Osteocyte (in vitro differentiated cells): ENCODE measurements around the gene TFDP2. TPM values are rescaled to one million over a fixed set of nuclear protein-coding genes. Genes with fewer than 3 reads are reported as not detected.

Experiments
- DNase-seq: peaks from one replicate; pipeline ENCODE4 v3.0.0; 2021; ENCODE audit warnings: mixed read lengths; ENCODE audit not compliant: unreplicated experiment; ENCODE audit errors: extremely low spot score
- H3K27ac Mint-ChIP-seq: one replicate; pipeline ENCODE4 v1.8.0; 2021; ENCODE audit warnings: mild to moderate bottlenecking, mixed read lengths; ENCODE audit not compliant: unreplicated experiment
- H3K27me3 Mint-ChIP-seq: one replicate; pipeline ENCODE4 v1.8.0; 2021; ENCODE audit warnings: mixed read lengths; ENCODE audit not compliant: unreplicated experiment
- H3K36me3 Mint-ChIP-seq: one replicate; pipeline ENCODE4 v1.8.0; 2021; ENCODE audit warnings: mixed read lengths; ENCODE audit not compliant: unreplicated experiment
- H3K4me1 Mint-ChIP-seq: one replicate; pipeline ENCODE4 v1.8.0; 2021; ENCODE audit warnings: mixed read lengths; ENCODE audit not compliant: unreplicated experiment
- H3K4me3 Mint-ChIP-seq: one replicate; pipeline ENCODE4 v1.8.0; 2021; ENCODE audit warnings: mild to moderate bottlenecking, moderate library complexity, mixed read lengths; ENCODE audit not compliant: unreplicated experiment
- H3K9me3 Mint-ChIP-seq: one replicate; pipeline ENCODE4 v1.8.0; 2021; ENCODE audit warnings: mixed read lengths; ENCODE audit not compliant: unreplicated experiment
- total RNA-seq: library from RNA; stranded (reverse); gene quantifications from 2 replicates; pipeline ENCODE4 v1.2.1, GENCODE V29; 2021
- TF ChIP-seq, protein P1 (sequence below): fragments of 200-600 bp; sonication (generic); IDR thresholded peaks from 2 replicates; pipeline ENCODE4 v1.5.0; 2021; ENCODE audit warnings: antibody characterized with exemption, mild to moderate bottlenecking, moderate library complexity

Gene TFDP2
- total RNA-seq, 1 donor from 2014 or later, result 49.3 TPM

GRCh38 chr3:142106548-142106947, 42.8 kb downstream of the TFDP2 start:
- no peak for DNase-seq
- Mint-ChIP-seq H3K4me3 (no peak overlapping the region), H3K27me3 (no peaks in the 10 kb centered on the region), H3K36me3 (peaks cover 2% of the 10 kb centered on the region), H3K9me3 (no peaks in the 10 kb centered on the region), H3K27ac (no peak overlapping the region), H3K4me1 (no peaks in the 10 kb centered on the region)
- TF ChIP-seq, protein P1, sequence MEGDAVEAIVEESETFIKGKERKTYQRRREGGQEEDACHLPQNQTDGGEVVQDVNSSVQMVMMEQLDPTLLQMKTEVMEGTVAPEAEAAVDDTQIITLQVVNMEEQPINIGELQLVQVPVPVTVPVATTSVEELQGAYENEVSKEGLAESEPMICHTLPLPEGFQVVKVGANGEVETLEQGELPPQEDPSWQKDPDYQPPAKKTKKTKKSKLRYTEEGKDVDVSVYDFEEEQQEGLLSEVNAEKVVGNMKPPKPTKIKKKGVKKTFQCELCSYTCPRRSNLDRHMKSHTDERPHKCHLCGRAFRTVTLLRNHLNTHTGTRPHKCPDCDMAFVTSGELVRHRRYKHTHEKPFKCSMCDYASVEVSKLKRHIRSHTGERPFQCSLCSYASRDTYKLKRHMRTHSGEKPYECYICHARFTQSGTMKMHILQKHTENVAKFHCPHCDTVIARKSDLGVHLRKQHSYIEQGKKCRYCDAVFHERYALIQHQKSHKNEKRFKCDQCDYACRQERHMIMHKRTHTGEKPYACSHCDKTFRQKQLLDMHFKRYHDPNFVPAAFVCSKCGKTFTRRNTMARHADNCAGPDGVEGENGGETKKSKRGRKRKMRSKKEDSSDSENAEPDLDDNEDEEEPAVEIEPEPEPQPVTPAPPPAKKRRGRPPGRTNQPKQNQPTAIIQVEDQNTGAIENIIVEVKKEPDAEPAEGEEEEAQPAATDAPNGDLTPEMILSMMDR, result no peak

DNA sequence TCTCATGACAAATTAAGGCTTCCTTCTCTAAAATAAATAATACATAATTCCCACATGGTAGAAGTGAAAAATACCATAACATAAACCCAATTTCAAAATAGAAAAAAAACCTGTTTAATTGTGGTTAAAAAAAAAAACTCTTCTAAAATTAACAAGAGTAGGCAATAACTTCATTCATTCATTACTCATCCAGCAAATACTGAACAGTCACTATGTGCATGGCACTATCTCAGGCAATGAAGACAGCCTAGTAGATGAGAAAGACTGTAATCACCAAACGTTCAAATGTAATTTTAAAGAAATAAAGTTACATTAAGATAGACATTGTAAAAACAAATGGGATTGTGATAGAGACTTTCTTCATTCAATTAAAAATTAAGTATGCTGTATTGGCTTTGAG, 43.4 kb downstream of the TFDP2 start:
- DNase-seq, result no peak
- no peaks in the 10 kb centered on the region for H3K9me3 Mint-ChIP-seq
- H3K4me3 Mint-ChIP-seq, result no peak overlapping the region
- no peaks in the 10 kb centered on the region for H3K36me3 Mint-ChIP-seq
- no peaks in the 10 kb centered on the region for H3K4me1 Mint-ChIP-seq
- TF ChIP-seq, protein P1, result no peak
- no peak overlapping the region for H3K27ac Mint-ChIP-seq
- H3K27me3 Mint-ChIP-seq, result no peaks in the 10 kb centered on the region

- Mint-ChIP-seq H3K27me3 (no peaks in the 10 kb centered on the region), H3K4me3 (no peak overlapping the region)
- no peak for DNase-seq
Observed at GRCh38 chr3:142104763-142105162, 44.6 kb downstream of the TFDP2 start.

DNA sequence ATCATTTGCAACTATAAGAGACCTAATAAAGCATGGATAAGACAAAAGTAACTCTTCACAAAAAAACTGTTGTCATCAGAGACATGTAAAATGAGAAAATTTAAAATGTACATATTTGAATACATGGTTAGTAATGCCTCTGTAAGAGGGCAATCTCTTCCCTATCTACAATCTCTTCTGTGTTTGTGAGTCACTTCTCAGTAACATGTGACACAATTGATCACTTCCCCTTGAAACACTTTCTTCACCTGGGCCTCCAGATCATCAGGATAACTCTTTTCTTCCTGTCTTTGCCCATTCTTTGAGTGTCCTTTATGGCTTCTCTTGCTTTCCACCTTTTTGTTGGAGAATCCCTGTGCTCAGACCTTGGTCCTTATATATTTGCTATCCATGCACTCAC, 50.4 kb downstream of the TFDP2 start:
- no peak for DNase-seq
- Mint-ChIP-seq H3K9me3 (no peaks in the 10 kb centered on the region), H3K27ac (no peak overlapping the region), H3K4me3 (no peak overlapping the region), H3K4me1 (no peaks in the 10 kb centered on the region), H3K36me3 (no peaks in the 10 kb centered on the region), H3K27me3 (no peaks in the 10 kb centered on the region)
- TF ChIP-seq, protein P1, result no peak

More at GRCh38 chr3:142104763-142105162, 44.6 kb downstream of the TFDP2 start:
- H3K36me3 Mint-ChIP-seq, result no peaks in the 10 kb centered on the region
- H3K27ac Mint-ChIP-seq, result no peak overlapping the region
- no peaks in the 10 kb centered on the region for H3K9me3 Mint-ChIP-seq
- TF ChIP-seq, protein P1, result no peak
- H3K4me1 Mint-ChIP-seq, result no peaks in the 10 kb centered on the region

DNA sequence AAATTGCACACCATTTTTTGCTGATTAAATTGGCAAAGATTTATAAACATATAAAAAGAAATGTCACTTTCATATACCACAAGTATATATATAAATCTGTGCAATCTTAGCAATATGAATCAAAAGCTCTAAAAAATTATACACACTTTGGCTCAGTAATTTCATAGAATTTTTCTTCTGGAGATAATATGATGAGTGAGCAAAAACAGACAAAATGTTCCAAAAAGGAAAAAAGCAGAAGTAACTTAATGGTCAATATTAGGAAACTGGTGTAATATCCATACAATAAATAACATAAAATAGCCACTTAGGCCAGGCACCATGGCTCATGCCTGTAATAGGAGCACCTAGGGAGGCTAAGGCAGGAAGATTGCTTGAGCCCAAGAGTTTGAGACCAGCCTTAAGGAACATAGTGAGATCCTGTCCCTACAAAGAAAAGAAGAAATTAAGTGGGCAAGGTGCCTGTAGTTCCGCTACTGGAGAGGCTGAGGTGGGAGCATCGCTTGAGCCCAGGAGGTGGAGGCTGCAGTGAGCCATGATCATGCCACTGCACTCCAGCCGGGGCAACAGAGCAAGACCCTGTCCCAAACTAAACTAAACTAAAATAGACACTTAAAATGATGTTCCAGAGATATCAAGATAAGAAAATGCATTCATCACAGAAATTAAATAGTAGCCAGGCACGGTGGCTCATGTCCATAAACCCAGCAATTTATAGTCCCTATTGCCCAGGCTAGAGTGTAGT, 52.1 kb downstream of the TFDP2 start:
- Mint-ChIP-seq H3K9me3 (no peaks in the 10 kb centered on the region), H3K36me3 (peaks cover 2% of the 10 kb centered on the region), H3K27ac (no peak overlapping the region), H3K27me3 (no peaks in the 10 kb centered on the region), H3K4me1 (no peaks in the 10 kb centered on the region), H3K4me3 (no peak overlapping the region)
- TF ChIP-seq, protein P1, result no peak
- no peak for DNase-seq
